ENCODE data around the gene GADD45A. TPM values are rescaled to one million over a fixed set of nuclear protein-coding genes. Genes with fewer than 3 reads are reported as not detected.

The GADD45A gene
- total and polyA plus RNA-seq, 9 of the 15 experiments (the other 6 are each of a cell fraction or from before 2014, with no cell fraction given): 21.3 to 156 (median 62.1) TPM

- TF ChIP-seq, protein P1, sequence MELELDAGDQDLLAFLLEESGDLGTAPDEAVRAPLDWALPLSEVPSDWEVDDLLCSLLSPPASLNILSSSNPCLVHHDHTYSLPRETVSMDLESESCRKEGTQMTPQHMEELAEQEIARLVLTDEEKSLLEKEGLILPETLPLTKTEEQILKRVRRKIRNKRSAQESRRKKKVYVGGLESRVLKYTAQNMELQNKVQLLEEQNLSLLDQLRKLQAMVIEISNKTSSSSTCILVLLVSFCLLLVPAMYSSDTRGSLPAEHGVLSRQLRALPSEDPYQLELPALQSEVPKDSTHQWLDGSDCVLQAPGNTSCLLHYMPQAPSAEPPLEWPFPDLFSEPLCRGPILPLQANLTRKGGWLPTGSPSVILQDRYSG (tag; conservative IDR thresholded peaks at IDR 0.05; ENCODE audit: low read depth): no peak
- TF ChIP-seq ZBTB11 (CRISPR knock-in tag; IDR thresholded peaks at IDR 0.05) (no peak), NRF1 (conservative IDR thresholded peaks at IDR 0.05 in 1 of 2, IDR thresholded peaks at IDR 0.05 in 1 of 2) (no peak), ZNF165 (CRISPR knock-in tag; IDR thresholded peaks at IDR 0.05; ENCODE audit: borderline replicate concordance) (no peak), FOSL1 (tag; conservative IDR thresholded peaks at IDR 0.05) (peak; percentile 94), KDM5B (IDR thresholded peaks at IDR 0.05; ENCODE audit: insufficient replicate concordance, low read depth, low read length) (no peak), CXXC5 (CRISPR knock-in tag; IDR thresholded peaks at IDR 0.05) (peak; percentile 17; the same call in 1 of the 2 replicates), RBM14 (IDR thresholded peaks at IDR 0.05; ENCODE audit: borderline replicate concordance, insufficient read depth, low read depth, low read length) (no peak), SMC3 (conservative IDR thresholded peaks at IDR 0.05; ENCODE audit: insufficient read depth, low read depth, low read length) (no peak), ZNF518B (CRISPR knock-in tag; IDR thresholded peaks at IDR 0.05) (no peak), YBX1 (IDR thresholded peaks at IDR 0.05) (no peak), ZNF436 (CRISPR knock-in tag; IDR thresholded peaks at IDR 0.05) (no peak), ZC3H8 (IDR thresholded peaks at IDR 0.05) (no peak), ASH1L (IDR thresholded peaks at IDR 0.05; ENCODE audit: borderline replicate concordance, low read depth, partially characterized antibody) (no peak), ZNF445 (CRISPR knock-in tag; IDR thresholded peaks at IDR 0.05; ENCODE audit: low read depth) (0 out of 2 replicates have a peak, but pooled peaks have one; percentile 24), NFYB (IDR thresholded peaks at IDR 0.05; ENCODE audit: extremely low read depth, insufficient read length) (no peak), TRIM28 (IDR thresholded peaks at IDR 0.05) (no peak)
- TF ChIP-seq, protein P2, sequence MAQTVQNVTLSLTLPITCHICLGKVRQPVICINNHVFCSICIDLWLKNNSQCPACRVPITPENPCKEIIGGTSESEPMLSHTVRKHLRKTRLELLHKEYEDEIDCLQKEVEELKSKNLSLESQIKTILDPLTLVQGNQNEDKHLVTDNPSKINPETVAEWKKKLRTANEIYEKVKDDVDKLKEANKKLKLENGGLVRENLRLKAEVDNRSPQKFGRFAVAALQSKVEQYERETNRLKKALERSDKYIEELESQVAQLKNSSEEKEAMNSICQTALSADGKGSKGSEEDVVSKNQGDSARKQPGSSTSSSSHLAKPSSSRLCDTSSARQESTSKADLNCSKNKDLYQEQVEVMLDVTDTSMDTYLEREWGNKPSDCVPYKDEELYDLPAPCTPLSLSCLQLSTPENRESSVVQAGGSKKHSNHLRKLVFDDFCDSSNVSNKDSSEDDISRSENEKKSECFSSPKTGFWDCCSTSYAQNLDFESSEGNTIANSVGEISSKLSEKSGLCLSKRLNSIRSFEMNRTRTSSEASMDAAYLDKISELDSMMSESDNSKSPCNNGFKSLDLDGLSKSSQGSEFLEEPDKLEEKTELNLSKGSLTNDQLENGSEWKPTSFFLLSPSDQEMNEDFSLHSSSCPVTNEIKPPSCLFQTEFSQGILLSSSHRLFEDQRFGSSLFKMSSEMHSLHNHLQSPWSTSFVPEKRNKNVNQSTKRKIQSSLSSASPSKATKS (CRISPR knock-in tag; IDR thresholded peaks at IDR 0.05): no peak
Observed at GRCh38 chr1:67682659-67683197, 2.3 kb upstream of the GADD45A start (continued).
